Dermis microvascular lymphatic vessel endothelial cell (primary cell): Measurements from ENCODE around the gene TOMM70. TPM values are rescaled to one million over a fixed set of nuclear protein-coding genes. Genes with fewer than 3 reads are reported as not detected.
A peak's percentile ranks its signal among the peaks of the same experiment; 100 is the strongest.

Source experiments
- DNase-seq, 2 donors: peaks; one replicate each; pipeline versions ENCODE4 v3.0.0 to v3.0.0-alpha.2; 2010; ENCODE audit warnings: low read depth in 2 of 2
- total RNA-seq: library from RNA; depleted of rRNA; stranded (reverse); fragments of >200 nt; gene quantifications from 2 replicates; pipeline ENCODE4 v1.2.1, GENCODE V29; 2014

The TOMM70 gene
- total RNA-seq, 1 donor from 2014 or later, result 28.2 TPM

- no peak for DNase-seq
Observed at GRCh38 chr3:100325827-100326226, 75.1 kb downstream of the TOMM70 start.

- no peak for DNase-seq
Observed at GRCh38 chr3:100324044-100324443, 76.8 kb downstream of the TOMM70 start.

- DNase-seq, result no peak
Observed at GRCh38 chr3:100319951-100320350, 80.9 kb downstream of the TOMM70 start.

- DNase-seq, result no peak
Observed at GRCh38 chr3:100317912-100318311, 83.0 kb downstream of the TOMM70 start.

GRCh38 chr3:100316641-100317069, 84.2 kb downstream of the TOMM70 start:
- peak; percentile 43 to 56 for DNase-seq

Other genes with a start within 250 kb of the TOMM70 start
- gene TBC1D23, start 140.1 kb downstream of the TOMM70 start, total RNA-seq, result 30.2 and 31.7 TPM in 2 replicates
- 9.4 TPM in 2 replicates for gene NIT2, start 66.3 kb downstream of the TOMM70 start, total RNA-seq
- 0.63 and 0.77 TPM in 2 replicates for gene LNP1, start 450 bp upstream of the TOMM70 start, total RNA-seq
- 10.7 and 21.6 TPM in 2 replicates for gene TMEM45A, start 91.5 kb upstream of the TOMM70 start, total RNA-seq
- gene ADGRG7, start 208.5 kb upstream of the TOMM70 start, total RNA-seq, result not detected in 2 replicates